Esophagus squamous epithelium (tissue), 4 donors: Measurements from ENCODE around the gene CXCR5.

Source experiments
- CTCF ChIP-seq, 6 experiments: fragments of 450-650 bp in 4 of 6; fragments of 200-600 bp in 2 of 6; sonication (generic) in 2 of 6; IDR thresholded peaks; one replicate each; pipeline ENCODE4 v1.5.1; 2016 to 2019; ENCODE audit warnings: antibody characterized with exemption in 6 of 6, mild to moderate bottlenecking in 4 of 6, moderate library complexity in 4 of 6
- POLR2A ChIP-seq, 4 donors: fragments of 450-650 bp; IDR thresholded peaks; one replicate each; pipeline ENCODE4 v1.6.1; 2017; ENCODE audit warnings: antibody characterized with exemption in 4 of 4, mild to moderate bottlenecking in 4 of 4, moderate library complexity in 3 of 4

GRCh38 chr11:118877487-118878162, 6.1 kb upstream of the CXCR5 start:
- TF ChIP-seq CTCF (IDR thresholded peaks at IDR 0.05) (no peak), POLR2A (IDR thresholded peaks at IDR 0.05) (no peak)
